Smooth muscle cell (in vitro differentiated cells): ENCODE data around the gene IKZF4. TPM values are rescaled to one million over a fixed set of nuclear protein-coding genes. Genes with fewer than 3 reads are reported as not detected.
"Not testable (repeated sequence)": the region's sequence is repeated elsewhere in the genome, so short reads cannot be mapped to it uniquely, and the experiment has no call there.

Experiments used
- DNase-seq: peaks from one replicate; lab custom pipeline; 2025; ENCODE audit not compliant: unreplicated experiment; lab: John Stamatoyannopoulos, UW
- H2AFZ ChIP-seq: fragments of 200-600 bp; sonication (generic); 2 replicates; pipeline ENCODE4 v1.6.0; 2016; ENCODE audit warnings: antibody characterized with exemption, low read depth, mild to moderate bottlenecking
- H3F3A ChIP-seq: fragments of 200-600 bp; sonication (generic); 2 replicates; pipeline ENCODE4 v1.6.0; 2017; ENCODE audit warnings: antibody characterized with exemption, low read depth
- H3K27ac ChIP-seq: fragments of 200-600 bp; sonication (generic); 2 replicates; pipeline ENCODE4 v1.5.1; 2016; ENCODE audit warnings: low read depth, mild to moderate bottlenecking
- H3K27me3 ChIP-seq: fragments of 200-600 bp; sonication (generic); 2 replicates; pipeline ENCODE4 v1.6.1; 2016; ENCODE audit warnings: low read depth, mild to moderate bottlenecking
- H3K36me3 ChIP-seq: fragments of 200-600 bp; sonication (generic); 2 replicates; pipeline ENCODE4 v1.5.1; 2016; ENCODE audit warnings: low read depth
- H3K4me1 ChIP-seq: fragments of 200-600 bp; sonication (generic); 2 replicates; pipeline ENCODE4 v1.5.1; 2016; ENCODE audit warnings: low read depth
- H3K4me2 ChIP-seq: fragments of 200-600 bp; sonication (generic); 2 replicates; pipeline ENCODE4 v1.6.0; 2016; ENCODE audit warnings: mild to moderate bottlenecking
- H3K4me3 ChIP-seq: fragments of 200-600 bp; sonication (generic); 2 replicates; pipeline ENCODE4 v1.5.1; 2016; ENCODE audit warnings: mild to moderate bottlenecking
- H3K79me2 ChIP-seq: fragments of 200-600 bp; sonication (generic); 2 replicates; pipeline ENCODE4 v1.6.0; 2016; ENCODE audit warnings: low read depth, mild to moderate bottlenecking
- H3K9ac ChIP-seq: fragments of 200-600 bp; sonication (generic); 2 replicates; pipeline ENCODE4 v1.6.0; 2016; ENCODE audit warnings: low read depth
- H3K9me3 ChIP-seq: fragments of 200-600 bp; sonication (generic); replicated peaks from 2 replicates; pipeline ENCODE4 v1.5.1; 2016; ENCODE audit warnings: low read depth
- H4K20me1 ChIP-seq: fragments of 200-600 bp; sonication (generic); 2 replicates; pipeline ENCODE4 v1.6.0; 2016; ENCODE audit warnings: low read depth
- CTCF ChIP-seq: fragments of 200-600 bp; sonication (generic); IDR thresholded peaks from 2 replicates; pipeline ENCODE4 v1.5.1; 2017; ENCODE audit warnings: borderline replicate concordance, mild to moderate bottlenecking, antibody characterized with exemption; ENCODE audit not compliant: insufficient read depth, poor library complexity, severe bottlenecking
- WGBS: methylation state at CpG from one replicate; pipeline ENCODE4 v1.1.7; 2016; ENCODE audit warnings: low lambda C conversion rate; 5-methylcytosine and 5-hydroxymethylcytosine counted together
- polyA plus RNA-seq: library from polyadenylated mRNA; unstranded; fragments of >200 nt; fragmentation: Nextera tagmentation; extraction: Ambion mirVana; gene quantifications from 2 replicates; pipeline ENCODE4 v1.2.1, GENCODE V29; 2016
- total RNA-seq: library from RNA; depleted of rRNA; stranded (reverse); fragments of >200 nt; gene quantifications from 2 replicates; pipeline ENCODE4 v1.2.3, GENCODE V29; 2014

IKZF4 gene
- total and polyA plus RNA-seq, 2 experiments from 2014 or later, result 4.2 to 5.4 TPM

- TF ChIP-seq CTCF, result no peak
- Histone ChIP-seq H3K36me3 (no peaks in the 10 kb centered on the region), H3K27ac (no peak overlapping the region), H3F3A (no peaks in the 10 kb centered on the region), H4K20me1 (no peaks in the 10 kb centered on the region), H3K4me1 (no peaks in the 10 kb centered on the region), H3K9me3 (no peaks in the 10 kb centered on the region), H3K27me3 (no peaks in the 10 kb centered on the region), H3K4me2 (no peak overlapping the region), H3K4me3 (no peak overlapping the region), H3K9ac (no peak overlapping the region), H3K79me2 (no peaks in the 10 kb centered on the region), H2AFZ (no peak overlapping the region)
- DNase-seq, result no peak
Observed at GRCh38 chr12:56062996-56063395, 42.2 kb downstream of the IKZF4 start.

GRCh38 chr12:56071648-56072047, 50.8 kb downstream of the IKZF4 start:
- no peak overlapping the region for H3K27ac ChIP-seq
- H3K9me3 ChIP-seq, result no peaks in the 10 kb centered on the region
- H3K9ac ChIP-seq, result no peak overlapping the region
- no peaks in the 10 kb centered on the region for H3K79me2 ChIP-seq
- 71% methylated on average over 4 of the region's 4 CpGs for WGBS
- no peaks in the 10 kb centered on the region for H3F3A ChIP-seq
- H3K4me3 ChIP-seq, result no peak overlapping the region
- no peaks in the 10 kb centered on the region for H4K20me1 ChIP-seq
- no peaks in the 10 kb centered on the region for H3K27me3 ChIP-seq
- no peaks in the 10 kb centered on the region for H3K4me1 ChIP-seq
- DNase-seq, result no peak
- TF ChIP-seq CTCF, result no peak
- no peak overlapping the region for H2AFZ ChIP-seq
- H3K36me3 ChIP-seq, result no peaks in the 10 kb centered on the region
- no peak overlapping the region for H3K4me2 ChIP-seq

- Histone ChIP-seq H3K9me3 (no peaks in the 10 kb centered on the region), H2AFZ (no peak overlapping the region), H3K9ac (no peak overlapping the region), H3K36me3 (no peaks in the 10 kb centered on the region), H4K20me1 (no peaks in the 10 kb centered on the region), H3K4me3 (no peak overlapping the region), H3K79me2 (no peaks in the 10 kb centered on the region), H3K4me1 (no peaks in the 10 kb centered on the region), H3K27ac (no peak overlapping the region), H3K27me3 (no peaks in the 10 kb centered on the region), H3F3A (no peaks in the 10 kb centered on the region), H3K4me2 (no peak overlapping the region)
- WGBS, result 90% methylated on average over 5 of the region's 5 CpGs
- no peak for TF ChIP-seq CTCF
- no peak for DNase-seq
Observed at GRCh38 chr12:56074396-56074795, 53.6 kb downstream of the IKZF4 start.

GRCh38 chr12:56077966-56078365, 57.1 kb downstream of the IKZF4 start:
- not testable (repeated sequence) for H3K4me2 ChIP-seq, H2AFZ ChIP-seq

More at GRCh38 chr12:56077966-56078365, 57.1 kb downstream of the IKZF4 start:
- H3K4me1 ChIP-seq, H3K9me3 ChIP-seq, H3F3A ChIP-seq, H3K4me3 ChIP-seq, H4K20me1 ChIP-seq, H3K79me2 ChIP-seq, DNase-seq, H3K9ac ChIP-seq, H3K36me3 ChIP-seq, H3K27ac ChIP-seq: not testable (repeated sequence)
- H3K27me3 ChIP-seq, result peaks cover 10% of the 10 kb centered on the region
- WGBS, result 89% methylated on average over 9 of the region's 9 CpGs
